ENCODE data around the gene SLCO4A1. TPM values are rescaled to one million over a fixed set of nuclear protein-coding genes. Genes with fewer than 3 reads are reported as not detected.

Gene SLCO4A1
- total RNA-seq, 1 experiment from 2014 or later = 161 TPM

DNA sequence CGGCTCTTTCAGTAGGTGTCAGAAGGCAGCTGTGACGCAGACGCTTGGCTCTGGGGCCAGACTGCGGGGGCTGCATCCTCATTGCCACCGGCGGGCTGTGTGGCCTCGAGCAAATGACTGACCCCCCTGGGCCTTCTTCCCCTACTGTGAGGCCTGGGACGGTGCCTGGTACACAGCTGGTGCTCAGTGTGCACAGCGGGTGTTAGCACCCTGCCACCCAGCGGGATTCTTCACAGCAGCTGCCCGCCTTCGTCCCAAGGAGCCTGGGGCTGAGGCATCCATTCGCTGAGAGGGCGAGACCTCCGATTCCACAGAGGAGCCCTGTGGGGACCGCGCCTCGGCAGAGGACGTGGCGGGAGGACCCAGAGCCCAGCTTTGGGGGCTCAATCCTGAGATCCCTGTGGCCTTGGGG, 10.6 kb downstream of the SLCO4A1 start:
- no TSS peak for BruUV-seq (replicated peaks)
- Histone ChIP-seq H3K4me2 (ENCODE audit: low read length) (peak overlapping the region; percentile 68), H2AFZ (ENCODE audit: low read length) (no peak overlapping the region), H3K27me3 (ENCODE audit: low read length) (no peaks in the 10 kb centered on the region), H3K4me3 (ENCODE audit: low read length) (peak overlapping the region; percentile 54), H3K9me3 (ENCODE audit: low read length) (no peaks in the 10 kb centered on the region), H3K9ac (ENCODE audit: low read length) (peak overlapping the region; percentile 62), H3F3A (ENCODE audit: low read length, unreplicated experiment) (no peaks in the 10 kb centered on the region), H4K20me1 (ENCODE audit: low read length) (peaks cover 86% of the 10 kb centered on the region), H3K4me1 (ENCODE audit: insufficient read depth, low read length) (peaks cover 34% of the 10 kb centered on the region), H3K79me2 (ENCODE audit: low read length) (peaks cover 99% of the 10 kb centered on the region), H3K9me2 (replicated peaks; ENCODE audit: low read length) (no peaks in the 10 kb centered on the region), H3K36me3 (ENCODE audit: low read depth, low read length) (peaks cover 78% of the 10 kb centered on the region), H3K27ac (ENCODE audit: low read length) (peak overlapping the region; percentile 84)
- intact Hi-C loops (cut with micrococcal nuclease) = loop anchor here (5.0 kb wide), 2 partner anchors 36 to 139 kb away; no protein-coding TSS in a partner anchor
- DNase-seq (no peak), ATAC-seq (no peak)
- TF ChIP-seq, protein P1, sequence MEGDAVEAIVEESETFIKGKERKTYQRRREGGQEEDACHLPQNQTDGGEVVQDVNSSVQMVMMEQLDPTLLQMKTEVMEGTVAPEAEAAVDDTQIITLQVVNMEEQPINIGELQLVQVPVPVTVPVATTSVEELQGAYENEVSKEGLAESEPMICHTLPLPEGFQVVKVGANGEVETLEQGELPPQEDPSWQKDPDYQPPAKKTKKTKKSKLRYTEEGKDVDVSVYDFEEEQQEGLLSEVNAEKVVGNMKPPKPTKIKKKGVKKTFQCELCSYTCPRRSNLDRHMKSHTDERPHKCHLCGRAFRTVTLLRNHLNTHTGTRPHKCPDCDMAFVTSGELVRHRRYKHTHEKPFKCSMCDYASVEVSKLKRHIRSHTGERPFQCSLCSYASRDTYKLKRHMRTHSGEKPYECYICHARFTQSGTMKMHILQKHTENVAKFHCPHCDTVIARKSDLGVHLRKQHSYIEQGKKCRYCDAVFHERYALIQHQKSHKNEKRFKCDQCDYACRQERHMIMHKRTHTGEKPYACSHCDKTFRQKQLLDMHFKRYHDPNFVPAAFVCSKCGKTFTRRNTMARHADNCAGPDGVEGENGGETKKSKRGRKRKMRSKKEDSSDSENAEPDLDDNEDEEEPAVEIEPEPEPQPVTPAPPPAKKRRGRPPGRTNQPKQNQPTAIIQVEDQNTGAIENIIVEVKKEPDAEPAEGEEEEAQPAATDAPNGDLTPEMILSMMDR (conservative IDR thresholded peaks at IDR 0.05; ENCODE audit: low read depth, low read length) = no peak
- TF ChIP-seq EZH2 (IDR thresholded peaks at IDR 0.05; ENCODE audit: low read length, unreplicated experiment) = no peak
- no peak for TF ChIP-seq EZH2phosphoT487 (IDR thresholded peaks at IDR 0.05; ENCODE audit: borderline replicate concordance, low read length)
- ChIA-PET POLR2A (ENCODE audit: unreplicated experiment) (no interaction called here), CTCF (no interaction called here)

DNA sequence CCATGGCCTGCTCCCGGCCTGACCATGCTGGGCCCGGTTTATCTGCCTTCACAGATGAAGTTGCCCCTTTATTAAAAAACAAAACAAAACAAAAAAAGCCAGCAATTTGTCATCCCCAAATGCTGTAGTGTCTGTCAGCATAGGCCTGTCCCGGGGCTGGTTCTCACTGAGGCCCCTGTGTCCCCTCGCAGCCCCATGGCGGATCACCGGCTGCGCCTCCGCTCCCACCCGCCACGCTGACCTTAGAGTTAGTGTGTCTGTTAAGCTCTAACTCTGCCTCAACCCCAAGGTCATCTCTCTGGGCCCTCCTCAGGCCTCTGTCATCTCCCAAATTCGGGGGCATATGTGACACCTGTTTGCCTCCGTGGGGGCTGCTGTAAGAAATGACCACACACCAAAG, 11.1 kb downstream of the SLCO4A1 start:
- H3K27ac ChIP-seq (ENCODE audit: low read length) = 0 out of 2 replicates have a peak overlapping the region, but pooled peaks have one; percentile 84
- peaks cover 86% of the 10 kb centered on the region for H4K20me1 ChIP-seq (ENCODE audit: low read length)
- H3K79me2 ChIP-seq (ENCODE audit: low read length) = peaks cover 99% of the 10 kb centered on the region
- H3F3A ChIP-seq (ENCODE audit: low read length, unreplicated experiment) = no peaks in the 10 kb centered on the region
- H2AFZ ChIP-seq (ENCODE audit: low read length) = no peak overlapping the region
- H3K9me3 ChIP-seq (ENCODE audit: low read length) = no peaks in the 10 kb centered on the region
- ChIA-PET CTCF (no interaction called here), POLR2A (ENCODE audit: unreplicated experiment) (no interaction called here)
- H3K9me2 ChIP-seq (replicated peaks; ENCODE audit: low read length) = no peaks in the 10 kb centered on the region
- no peak overlapping the region for H3K4me2 ChIP-seq (ENCODE audit: low read length)
- DNase-seq (no peak), ATAC-seq (no peak)
- H3K4me3 ChIP-seq (ENCODE audit: low read length) = no peak overlapping the region
- no peak overlapping the region for H3K9ac ChIP-seq (ENCODE audit: low read length)
- BruUV-seq (replicated peaks) = no TSS peak
- no peaks in the 10 kb centered on the region for H3K27me3 ChIP-seq (ENCODE audit: low read length)
- TF ChIP-seq EZH2phosphoT487 (IDR thresholded peaks at IDR 0.05; ENCODE audit: borderline replicate concordance, low read length) (no peak), EZH2 (IDR thresholded peaks at IDR 0.05; ENCODE audit: low read length, unreplicated experiment) (no peak)
- TF ChIP-seq, protein P1 (conservative IDR thresholded peaks at IDR 0.05; ENCODE audit: low read depth, low read length) = no peak
- peaks cover 34% of the 10 kb centered on the region for H3K4me1 ChIP-seq (ENCODE audit: insufficient read depth, low read length)
- intact Hi-C loops (cut with micrococcal nuclease) = loop anchor here (5.0 kb wide), 2 partner anchors 36 to 139 kb away; no protein-coding TSS in a partner anchor
- H3K36me3 ChIP-seq (ENCODE audit: low read depth, low read length) = peaks cover 78% of the 10 kb centered on the region

DNA sequence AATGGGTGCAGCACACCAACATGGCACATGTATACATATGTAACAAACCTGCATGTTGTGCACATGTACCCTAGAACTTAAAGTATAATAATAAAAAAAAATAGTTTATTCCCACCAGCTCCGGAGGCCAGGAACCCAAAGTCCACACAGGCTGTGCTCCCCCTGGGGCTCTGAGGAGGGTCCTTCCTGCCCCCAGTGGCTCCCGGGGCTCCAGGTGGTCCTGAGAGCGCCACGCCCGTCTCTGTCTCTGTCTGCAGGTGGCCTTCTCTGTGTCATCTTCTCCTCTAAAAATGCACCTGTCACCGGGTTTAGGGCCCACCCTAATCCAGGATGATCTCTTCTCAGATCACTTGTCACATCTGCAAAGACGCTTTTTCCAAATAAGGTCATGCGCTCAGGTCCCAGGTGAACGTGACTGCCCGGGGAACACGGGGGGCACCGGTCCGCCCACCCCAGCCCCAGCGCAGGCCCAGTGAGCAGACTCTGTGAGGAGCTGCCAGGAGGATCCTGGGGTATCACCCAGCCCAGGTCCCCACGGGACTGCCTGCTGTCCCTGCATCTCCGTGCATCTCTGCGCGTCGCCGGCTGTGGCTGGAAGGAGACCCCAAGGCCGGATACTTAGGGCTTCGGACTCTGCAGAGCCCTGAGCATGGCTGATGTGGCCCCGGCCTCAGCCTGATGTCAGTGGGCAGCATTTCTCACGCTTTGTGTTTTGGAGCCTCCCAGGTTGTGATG, 11.8 kb downstream of the SLCO4A1 start:
- peaks cover 34% of the 10 kb centered on the region for H3K4me1 ChIP-seq (ENCODE audit: insufficient read depth, low read length)

More for the DNA sequence above, 11.8 kb downstream of the SLCO4A1 start:
- DNase-seq = no peak
- H3K4me3 ChIP-seq (ENCODE audit: low read length) = no peak overlapping the region
- TF ChIP-seq EZH2phosphoT487 (IDR thresholded peaks at IDR 0.05; ENCODE audit: borderline replicate concordance, low read length) (no peak), EZH2 (IDR thresholded peaks at IDR 0.05; ENCODE audit: low read length, unreplicated experiment) (no peak)
- TF ChIP-seq, protein P1 (conservative IDR thresholded peaks at IDR 0.05; ENCODE audit: low read depth, low read length) = no peak
- no peaks in the 10 kb centered on the region for H3K9me2 ChIP-seq (replicated peaks; ENCODE audit: low read length)
- ATAC-seq = no peak
- no peak overlapping the region for H2AFZ ChIP-seq (ENCODE audit: low read length)
- H3K79me2 ChIP-seq (ENCODE audit: low read length) = peaks cover 96% of the 10 kb centered on the region
- no TSS peak for BruUV-seq (replicated peaks)
- H3K27me3 ChIP-seq (ENCODE audit: low read length) = no peaks in the 10 kb centered on the region
- ChIA-PET CTCF (no interaction called here), POLR2A (ENCODE audit: unreplicated experiment) (no interaction called here)
- peaks cover 76% of the 10 kb centered on the region for H3K36me3 ChIP-seq (ENCODE audit: low read depth, low read length)
- no peaks in the 10 kb centered on the region for H3F3A ChIP-seq (ENCODE audit: low read length, unreplicated experiment)
- H3K27ac ChIP-seq (ENCODE audit: low read length) = no peak overlapping the region
- H3K9me3 ChIP-seq (ENCODE audit: low read length) = no peaks in the 10 kb centered on the region
- peaks cover 86% of the 10 kb centered on the region for H4K20me1 ChIP-seq (ENCODE audit: low read length)
- intact Hi-C loops (cut with micrococcal nuclease) = loop anchor here (5.0 kb wide), 2 partner anchors 37 to 138 kb away; no protein-coding TSS in a partner anchor
- H3K4me2 ChIP-seq (ENCODE audit: low read length) = no peak overlapping the region
- H3K9ac ChIP-seq (ENCODE audit: low read length) = no peak overlapping the region
